Gastroesophageal sphincter (tissue), 4 donors: ENCODE data around the gene CEP112. TPM values are rescaled to one million over a fixed set of nuclear protein-coding genes. Genes with fewer than 3 reads are reported as not detected.

Experiments used
- ATAC-seq: fragments of 150-250 bp; one replicate; pipeline ENCODE4 v1.9.1; 2016; ENCODE audit warnings: mild to moderate bottlenecking, moderate library complexity
- H3K27ac ChIP-seq, 4 donors: fragments of 200-600 bp; sonication (generic) in 3 of 4; 1 replicate in 3 of 4; 2 replicates in 1 of 4; pipeline ENCODE4 v1.5.1; 2016 to 2019
- H3K27me3 ChIP-seq: fragments of 200-600 bp; sonication (generic); one replicate; pipeline ENCODE4 v1.5.1; 2019
- H3K36me3 ChIP-seq, 2 donors: fragments of 200-600 bp; sonication (generic); one replicate each; pipeline ENCODE4 v1.5.1; 2019; ENCODE audit warnings: control low read depth in 1 of 2
- H3K4me1 ChIP-seq, 3 donors: fragments of 200-600 bp; sonication (generic); 1 replicate in 2 of 3; 2 replicates in 1 of 3; pipeline ENCODE4 v1.5.1; 2016 to 2019; ENCODE audit warnings: control low read depth in 2 of 3
- H3K4me3 ChIP-seq, 2 donors: fragments of 200-600 bp; sonication (generic); one replicate each; pipeline ENCODE4 v1.5.1; 2019; ENCODE audit warnings: mild to moderate bottlenecking in 1 of 2, moderate library complexity in 1 of 2
- H3K9me3 ChIP-seq, 3 donors: fragments of 200-600 bp; sonication (generic); one replicate each; pipeline ENCODE4 v1.5.1; 2017 to 2019; ENCODE audit warnings: control low read depth in 2 of 3
- CTCF ChIP-seq, 4 experiments: fragments of 200-600 bp in 2 of 4; fragments of 450-650 bp in 2 of 4; sonication (generic) in 1 of 4; IDR thresholded peaks; one replicate each; pipeline ENCODE4 v1.5.1; 2017 to 2019; ENCODE audit warnings: antibody characterized with exemption in 4 of 4, mild to moderate bottlenecking in 2 of 4, moderate library complexity in 2 of 4
- EP300 ChIP-seq: sonication (generic); formaldehyde crosslinking; IDR thresholded peaks from one replicate; pipeline ENCODE4 v1.6.1; 2017; ENCODE audit warnings: antibody characterized with exemption, mild to moderate bottlenecking
- POLR2A ChIP-seq, 2 donors: fragments of 450-650 bp; IDR thresholded peaks; one replicate each; pipeline ENCODE4 v1.6.1; 2017; ENCODE audit warnings: antibody characterized with exemption in 2 of 2, mild to moderate bottlenecking in 2 of 2, moderate library complexity in 1 of 2
- POLR2AphosphoS5 ChIP-seq: sonication (generic); formaldehyde crosslinking; IDR thresholded peaks from one replicate; pipeline ENCODE4 v1.6.1; 2017; ENCODE audit warnings: antibody characterized with exemption
- WGBS, 2 donors: methylation state at CpG; one replicate each; pipeline ENCODE4 v1.1.5; 2018; ENCODE audit warnings: low coverage in 1 of 2; 5-methylcytosine and 5-hydroxymethylcytosine counted together
- total RNA-seq, 4 donors: library from RNA; depleted of rRNA; stranded (reverse); fragments of >200 nt; gene quantifications; one replicate each; pipeline ENCODE4 v1.1.0, GENCODE V29; 2016

The CEP112 gene
- total RNA-seq, 4 donors from 2014 or later, result 21.9 to 38.2 (median 27.0) TPM

- TF ChIP-seq CTCF (IDR thresholded peaks at IDR 0.05) (no peak), POLR2A (IDR thresholded peaks at IDR 0.05) (no peak), EP300 (no peak), POLR2AphosphoS5 (no peak)
- no peak for ATAC-seq
- H3K27ac ChIP-seq, result no peak overlapping the region
- H3K36me3 ChIP-seq, result no peaks in the 10 kb centered on the region
- no peak overlapping the region for H3K4me3 ChIP-seq
- H3K9me3 ChIP-seq, result no peaks in the 10 kb centered on the region
- H3K4me1 ChIP-seq, result peaks cover 0 to 10% (median 0%) of the 10 kb centered on the region in 3 donors
- H3K27me3 ChIP-seq, result no peaks in the 10 kb centered on the region
- WGBS, 2 donors, result 82 to 98% methylated on average over 6 of the region's 8 CpGs
Measured at GRCh38 chr17:65667656-65668055, 524.3 kb downstream of the CEP112 start.

- Histone ChIP-seq H3K36me3 (no peaks in the 10 kb centered on the region), H3K4me1 (peaks cover 0 to 10% (median 0%) of the 10 kb centered on the region in 3 donors), H3K9me3 (no peaks in the 10 kb centered on the region), H3K27me3 (no peaks in the 10 kb centered on the region), H3K27ac (no peak overlapping the region), H3K4me3 (no peak overlapping the region)
- no peak for TF ChIP-seq EP300
- TF ChIP-seq POLR2AphosphoS5, result no peak
- no peak for TF ChIP-seq CTCF (IDR thresholded peaks at IDR 0.05)
- TF ChIP-seq POLR2A (IDR thresholded peaks at IDR 0.05), result no peak
- 100% methylated on average over 1 of the region's 1 CpG; no CpG with 5 or more reads in 1 of the 2 donors for WGBS, 2 donors
- ATAC-seq, result no peak
Measured at GRCh38 chr17:65666876-65667321, 525.0 kb downstream of the CEP112 start.

- no peak overlapping the region for H3K27ac ChIP-seq
- no peaks in the 10 kb centered on the region for H3K36me3 ChIP-seq
- peaks cover 0 to 10% (median 0%) of the 10 kb centered on the region in 3 donors for H3K4me1 ChIP-seq
- H3K27me3 ChIP-seq, result no peaks in the 10 kb centered on the region
- no peak for TF ChIP-seq POLR2A (IDR thresholded peaks at IDR 0.05)
- no peak for TF ChIP-seq POLR2AphosphoS5
- no peak for TF ChIP-seq CTCF (IDR thresholded peaks at IDR 0.05)
- TF ChIP-seq EP300, result no peak
- no peak for ATAC-seq
- H3K4me3 ChIP-seq, result no peak overlapping the region
- WGBS, 2 donors, result 90 to 100% methylated on average over 2 of the region's 2 CpGs
- no peaks in the 10 kb centered on the region for H3K9me3 ChIP-seq
Measured at GRCh38 chr17:65665966-65666365, 526.0 kb downstream of the CEP112 start.

- Histone ChIP-seq H3K4me3 (no peak overlapping the region), H3K36me3 (no peaks in the 10 kb centered on the region), H3K27ac (peak overlapping the region in 2 of 4 donors; percentile 23 to 57), H3K9me3 (no peaks in the 10 kb centered on the region), H3K4me1 (peaks cover 0 to 10% (median 0%) of the 10 kb centered on the region in 3 donors), H3K27me3 (no peaks in the 10 kb centered on the region)
- TF ChIP-seq EP300 (no peak), POLR2A (IDR thresholded peaks at IDR 0.05) (no peak), POLR2AphosphoS5 (no peak), CTCF (IDR thresholded peaks at IDR 0.05) (no peak)
- no peak for ATAC-seq
- 92 to 100% methylated on average over 1 of the region's 1 CpG for WGBS, 2 donors
Measured at GRCh38 chr17:65664696-65665095, 527.2 kb downstream of the CEP112 start.

- 51 to 92% methylated on average over 2 to 4 of the region's 4 CpGs for WGBS, 2 donors
- no peaks in the 10 kb centered on the region for H3K9me3 ChIP-seq
- H3K27me3 ChIP-seq, result no peaks in the 10 kb centered on the region
- peak overlapping the region in 3 of 4 donors; percentile 41 to 57 (median 54) for H3K27ac ChIP-seq
- no peaks in the 10 kb centered on the region for H3K36me3 ChIP-seq
- no peak for ATAC-seq
- H3K4me1 ChIP-seq, result peaks cover 0 to 10% (median 0%) of the 10 kb centered on the region in 3 donors
- TF ChIP-seq CTCF (IDR thresholded peaks at IDR 0.05), result no peak
- TF ChIP-seq EP300, result no peak
- no peak for TF ChIP-seq POLR2AphosphoS5
- TF ChIP-seq POLR2A (IDR thresholded peaks at IDR 0.05), result no peak
- H3K4me3 ChIP-seq, result no peak overlapping the region
Measured at GRCh38 chr17:65664266-65664665, 527.7 kb downstream of the CEP112 start.
